Lung (tissue), 12 donors: Measurements from ENCODE around the gene LRRC53. TPM values are rescaled to one million over a fixed set of nuclear protein-coding genes. Genes with fewer than 3 reads are reported as not detected.

Experiments used
- ATAC-seq: fragments of 200-7000 bp; cut with Tn5 transposase; one replicate; pipeline ENCODE4 v1.9.1; 2020; ENCODE audit warnings: moderate number of reproducible peaks; ENCODE audit not compliant: insufficient read depth, low FRiP score
- DNase-seq, 3 donors: peaks; one replicate each; pipeline ENCODE4 v3.0.0-alpha.2; 2013 to 2017
- H3K27ac ChIP-seq, 2 donors: one replicate each; pipeline ENCODE4 v1.5.1; 2013; ENCODE audit warnings: mild to moderate bottlenecking in 2 of 2, moderate library complexity in 2 of 2, control low read depth in 1 of 2, inconsistent platforms in 1 of 2, low read depth in 1 of 2, low read length in 1 of 2
- H3K27me3 ChIP-seq, 3 donors: one replicate each; pipeline ENCODE4 v1.5.1; 2013; ENCODE audit warnings: low read length in 2 of 3; ENCODE audit not compliant: control insufficient read depth in 3 of 3, insufficient read depth in 3 of 3
- H3K36me3 ChIP-seq, 4 donors: one replicate each; pipeline ENCODE4 v1.5.1; 2013; ENCODE audit warnings: low read length in 4 of 4, mild to moderate bottlenecking in 1 of 4, moderate library complexity in 1 of 4; ENCODE audit not compliant: control insufficient read depth in 4 of 4, insufficient read depth in 4 of 4
- H3K4me1 ChIP-seq, 5 donors: one replicate each; pipeline ENCODE4 v1.5.1; 2013; ENCODE audit warnings: low read length in 5 of 5, mild to moderate bottlenecking in 2 of 5, moderate library complexity in 1 of 5; ENCODE audit not compliant: control insufficient read depth in 5 of 5, insufficient read depth in 5 of 5
- H3K4me3 ChIP-seq: one replicate; pipeline ENCODE4 v1.5.1; 2013; ENCODE audit warnings: mild to moderate bottlenecking, control low read depth, moderate library complexity
- H3K9ac ChIP-seq, 2 donors: one replicate each; pipeline ENCODE4 v1.5.1; 2013; ENCODE audit warnings: low read length in 2 of 2, control low read depth in 1 of 2; ENCODE audit not compliant: insufficient read depth in 1 of 2
- H3K9me3 ChIP-seq, 4 donors: one replicate each; pipeline ENCODE4 v1.5.1; 2013; ENCODE audit warnings: low read length in 3 of 4, mild to moderate bottlenecking in 1 of 4, moderate library complexity in 1 of 4; ENCODE audit not compliant: control insufficient read depth in 4 of 4, insufficient read depth in 3 of 4
- WGBS, 2 donors: extraction: QIAGEN DNeasy Blood & Tissue Kit; methylation state at CpG; one replicate each; pipeline ENCODE4 v1.1.7; 2013; 5-methylcytosine and 5-hydroxymethylcytosine counted together
- polyA plus RNA-seq, 2 donors: library from polyadenylated mRNA; stranded (reverse); fragments of 200-250 nt; gene quantifications; one replicate each; pipeline ENCODE4 v1.2.1, GENCODE V29; 2013
- total RNA-seq, 2 donors: library from RNA; depleted of rRNA in 1 of 2; stranded (reverse); fragments of >200 nt in 1 of 2; gene quantifications; one replicate each; pipeline ENCODE4 v1.2.1, GENCODE V29; 2014 to 2021
- TF ChIP-seq, protein P1 (sequence below): IDR thresholded peaks from 2 replicates; pipeline ENCODE4 v1.5.1; 2012; ENCODE audit warnings: mild to moderate bottlenecking; ENCODE audit errors: control extremely low read depth, extremely low read depth
- donor health status: control.
- donor health status: control.
- donor health status: Bipolar disorder and iron deficiency.
- donor health status: healthy.
- donor health status: DM: yes; HTN: yes; CAD: no.

The LRRC53 gene
- total and polyA plus RNA-seq, 4 donors: not detected

DNA sequence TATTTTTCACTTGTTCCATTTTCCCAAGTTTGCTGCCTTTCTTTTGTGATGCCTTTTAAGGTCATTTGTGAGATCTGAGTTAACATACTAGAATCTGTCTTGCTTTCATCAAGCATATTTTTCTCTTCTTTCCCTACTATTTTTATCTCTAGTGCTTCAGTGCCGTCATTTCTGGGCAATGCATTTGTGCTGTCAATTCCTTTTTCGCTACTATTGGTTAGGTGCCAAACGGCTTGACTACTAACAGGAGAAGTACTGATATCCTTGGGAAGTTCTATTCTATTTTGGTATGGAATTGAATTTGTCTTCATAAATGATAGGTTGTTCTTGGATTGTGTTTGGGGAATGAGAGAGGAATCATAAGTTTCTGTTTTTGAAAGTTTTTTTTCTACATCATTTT, 42.2 kb downstream of the LRRC53 start:
- 56 to 81% methylated on average over 3 of the region's 3 CpGs for WGBS, 2 donors
- peaks cover 0 to 7% (median 0%) of the 10 kb centered on the region in 5 donors for H3K4me1 ChIP-seq
- no peaks in the 10 kb centered on the region for H3K9me3 ChIP-seq
- TF ChIP-seq, protein P1, sequence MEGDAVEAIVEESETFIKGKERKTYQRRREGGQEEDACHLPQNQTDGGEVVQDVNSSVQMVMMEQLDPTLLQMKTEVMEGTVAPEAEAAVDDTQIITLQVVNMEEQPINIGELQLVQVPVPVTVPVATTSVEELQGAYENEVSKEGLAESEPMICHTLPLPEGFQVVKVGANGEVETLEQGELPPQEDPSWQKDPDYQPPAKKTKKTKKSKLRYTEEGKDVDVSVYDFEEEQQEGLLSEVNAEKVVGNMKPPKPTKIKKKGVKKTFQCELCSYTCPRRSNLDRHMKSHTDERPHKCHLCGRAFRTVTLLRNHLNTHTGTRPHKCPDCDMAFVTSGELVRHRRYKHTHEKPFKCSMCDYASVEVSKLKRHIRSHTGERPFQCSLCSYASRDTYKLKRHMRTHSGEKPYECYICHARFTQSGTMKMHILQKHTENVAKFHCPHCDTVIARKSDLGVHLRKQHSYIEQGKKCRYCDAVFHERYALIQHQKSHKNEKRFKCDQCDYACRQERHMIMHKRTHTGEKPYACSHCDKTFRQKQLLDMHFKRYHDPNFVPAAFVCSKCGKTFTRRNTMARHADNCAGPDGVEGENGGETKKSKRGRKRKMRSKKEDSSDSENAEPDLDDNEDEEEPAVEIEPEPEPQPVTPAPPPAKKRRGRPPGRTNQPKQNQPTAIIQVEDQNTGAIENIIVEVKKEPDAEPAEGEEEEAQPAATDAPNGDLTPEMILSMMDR: no peak
- H3K9ac ChIP-seq: no peak overlapping the region
- H3K27ac ChIP-seq: peak overlapping the region in 1 of 2 donors; percentile 84
- H3K27me3 ChIP-seq: no peaks in the 10 kb centered on the region
- no peak overlapping the region for H3K4me3 ChIP-seq
- H3K36me3 ChIP-seq: no peaks in the 10 kb centered on the region
- DNase-seq: peak in 1 of 3 donors; percentile 18
- ATAC-seq: no peak

DNA sequence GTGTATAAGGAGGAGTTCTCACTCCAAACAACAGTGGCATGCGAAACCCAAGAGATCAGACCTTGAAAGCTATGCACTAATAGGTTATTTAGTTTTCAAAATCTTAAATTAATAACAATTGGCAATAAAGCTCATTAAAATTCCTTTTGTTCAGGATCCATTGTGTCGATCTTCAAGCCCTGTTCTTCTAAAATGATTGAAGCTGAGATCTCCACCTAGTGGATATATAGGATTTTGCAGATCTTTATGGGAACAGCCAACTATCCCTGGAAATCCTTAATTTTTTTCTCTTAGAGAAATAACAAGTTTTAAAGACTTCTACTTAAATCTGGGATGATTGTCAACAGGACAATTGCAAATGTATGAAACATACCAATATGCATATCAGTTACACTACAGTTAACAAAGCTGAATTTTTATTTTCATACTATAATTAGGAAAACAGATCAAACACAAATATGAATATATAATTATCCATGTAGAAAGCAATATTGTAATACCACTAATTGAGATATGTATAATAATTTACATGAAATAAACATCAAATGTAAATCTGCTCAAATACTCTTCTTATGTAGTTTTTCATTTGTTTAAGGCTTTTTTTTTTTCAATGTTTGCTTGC, 43.3 kb downstream of the LRRC53 start:
- Histone ChIP-seq H3K4me1 (peaks cover 0 to 7% (median 0%) of the 10 kb centered on the region in 5 donors), H3K27ac (peak overlapping the region in 1 of 2 donors; percentile 33), H3K4me3 (no peak overlapping the region), H3K9me3 (no peaks in the 10 kb centered on the region), H3K27me3 (no peaks in the 10 kb centered on the region), H3K9ac (no peak overlapping the region), H3K36me3 (no peaks in the 10 kb centered on the region)
- peak in 2 of 3 donors; percentile 56 to 65 for DNase-seq
- WGBS, 2 donors: 6 to 12% methylated on average over 2 of the region's 2 CpGs
- TF ChIP-seq, protein P1: no peak
- ATAC-seq: no peak

DNA sequence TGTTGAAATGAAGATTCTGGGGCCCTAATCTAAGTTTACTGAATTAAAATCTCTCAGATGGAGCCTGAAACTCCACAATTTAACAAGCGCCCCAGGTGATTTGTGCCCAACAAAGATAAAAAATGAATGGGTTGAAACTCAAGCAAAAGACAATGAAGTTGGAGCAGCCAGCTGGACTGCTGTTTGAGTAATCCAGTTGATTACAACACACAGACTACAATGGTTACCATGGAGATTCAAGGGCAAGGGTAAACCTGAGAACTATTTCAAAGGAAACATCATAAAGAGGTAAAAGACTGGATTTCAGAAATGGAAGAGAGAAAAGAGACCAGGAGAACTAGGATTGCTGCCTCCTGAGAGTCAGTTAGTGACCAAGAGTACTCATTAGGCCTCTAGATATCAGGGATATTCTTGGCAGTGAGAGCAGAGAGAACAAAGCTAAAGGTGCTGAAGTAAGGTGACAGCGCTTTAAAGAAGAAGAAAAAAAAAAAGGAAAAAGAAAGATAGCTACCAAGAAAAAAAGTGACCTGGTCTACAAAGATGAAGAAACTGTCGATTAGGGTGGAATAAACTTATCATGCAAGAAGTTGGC, 44.5 kb downstream of the LRRC53 start:
- Histone ChIP-seq H3K9me3 (no peaks in the 10 kb centered on the region), H3K27me3 (no peaks in the 10 kb centered on the region), H3K9ac (no peak overlapping the region), H3K4me3 (no peak overlapping the region), H3K4me1 (peaks cover 0 to 7% (median 0%) of the 10 kb centered on the region in 5 donors), H3K36me3 (no peaks in the 10 kb centered on the region), H3K27ac (peak overlapping the region in 1 of 2 donors; percentile 74)
- WGBS, 2 donors: 76 to 87% methylated on average over 3 of the region's 3 CpGs
- ATAC-seq (no peak), DNase-seq (peak in 2 of 3 donors; percentile 5 to 9)
- TF ChIP-seq, protein P1: no peak
